Transverse colon (tissue), 4 donors: Measurements from ENCODE around the gene SLC9B1. TPM values are rescaled to one million over a fixed set of nuclear protein-coding genes. Genes with fewer than 3 reads are reported as not detected.
"Not testable (repeated sequence)": the region's sequence is repeated elsewhere in the genome, so short reads cannot be mapped to it uniquely, and the experiment has no call there.

ENCODE experiments used
- DNase-seq: peaks from one replicate; pipeline ENCODE4 v3.0.0-alpha.2; 2019
- H3K27ac ChIP-seq, 4 donors: fragments of 200-600 bp; sonication (generic); 2 replicates each; pipeline ENCODE4 v1.5.1; 2016 to 2018; ENCODE audit warnings: inconsistent platforms in 4 of 4
- H3K27me3 ChIP-seq: fragments of 200-600 bp; sonication (generic); 2 replicates; pipeline ENCODE4 v1.5.1; 2017; ENCODE audit warnings: inconsistent platforms
- H3K36me3 ChIP-seq, 4 donors: fragments of 200-600 bp; sonication (generic); 2 replicates each; pipeline ENCODE4 v1.5.1; 2017 to 2019; ENCODE audit warnings: inconsistent platforms in 4 of 4
- H3K4me1 ChIP-seq, 4 donors: fragments of 200-600 bp; sonication (generic); 2 replicates each; pipeline ENCODE4 v1.5.1; 2017 to 2020; ENCODE audit warnings: inconsistent platforms in 4 of 4
- H3K4me3 ChIP-seq, 4 donors: fragments of 200-600 bp; sonication (generic); 1 replicate in 1 of 4; 2 replicates in 3 of 4; pipeline versions ENCODE4 v1.5.1 to v1.6.1; 2017 to 2019; ENCODE audit warnings: inconsistent platforms in 4 of 4
- H3K9me3 ChIP-seq, 2 donors: fragments of 200-600 bp; sonication (generic); 2 replicates each; pipeline ENCODE4 v1.5.1; 2017 to 2019; ENCODE audit warnings: inconsistent platforms in 2 of 2
- EP300 ChIP-seq: sonication (generic); formaldehyde crosslinking; IDR thresholded peaks from one replicate; pipeline ENCODE4 v1.6.1; 2017; ENCODE audit warnings: antibody characterized with exemption, low read depth
- POLR2A ChIP-seq: fragments of 450-650 bp; IDR thresholded peaks from one replicate; pipeline ENCODE4 v1.6.1; 2016; ENCODE audit warnings: antibody characterized with exemption, mild to moderate bottlenecking, moderate library complexity
- POLR2AphosphoS5 ChIP-seq, 3 donors: sonication (generic); formaldehyde crosslinking; IDR thresholded peaks; one replicate each; pipeline ENCODE4 v1.6.1; 2016; ENCODE audit warnings: antibody characterized with exemption in 3 of 3
- WGBS, 2 donors: methylation state at CpG; one replicate each; pipeline ENCODE4 v1.1.5; 2018; ENCODE audit warnings: low coverage in 1 of 2; 5-methylcytosine and 5-hydroxymethylcytosine counted together
- in situ Hi-C, 4 donors: fragments of 200-750 bp; cut with MboI; loops; one replicate each; pipeline versions ENCODE4 v1.15.0 to v1.15.1; 2017; ENCODE audit warnings: low sequenced_read_pairs in 3 of 4, low pct_ligation_motif_present in 1 of 4, low pct_unique_long_range_greater_than_20kb in 1 of 4
- intact Hi-C: fragments of 100-400 bp; cut with DNase I; formaldehyde crosslinking; loops from one replicate; pipeline ENCODE4 v1.15.1; 2023; ENCODE audit warnings: low total_unique reads
- total RNA-seq, 4 donors: library from RNA; depleted of rRNA; stranded (reverse); fragments of >200 nt; gene quantifications; one replicate each; pipeline ENCODE4 v1.1.0, GENCODE V29; 2016
- TF ChIP-seq, protein P1 (sequence below), 5 experiments: fragments of 200-600 bp in 3 of 5; fragments of 450-650 bp in 2 of 5; sonication (generic) in 3 of 5; IDR thresholded peaks; 1 replicate in 2 of 5; 2 replicates in 3 of 5; pipeline ENCODE4 v1.5.1; 2016 to 2017; ENCODE audit warnings: antibody characterized with exemption in 5 of 5, inconsistent platforms in 3 of 5, mild to moderate bottlenecking in 2 of 5, moderate library complexity in 1 of 5

Gene SLC9B1
- total RNA-seq, 4 donors from 2014 or later = 0.41 to 0.79 TPM; not detected in 2

DNA sequence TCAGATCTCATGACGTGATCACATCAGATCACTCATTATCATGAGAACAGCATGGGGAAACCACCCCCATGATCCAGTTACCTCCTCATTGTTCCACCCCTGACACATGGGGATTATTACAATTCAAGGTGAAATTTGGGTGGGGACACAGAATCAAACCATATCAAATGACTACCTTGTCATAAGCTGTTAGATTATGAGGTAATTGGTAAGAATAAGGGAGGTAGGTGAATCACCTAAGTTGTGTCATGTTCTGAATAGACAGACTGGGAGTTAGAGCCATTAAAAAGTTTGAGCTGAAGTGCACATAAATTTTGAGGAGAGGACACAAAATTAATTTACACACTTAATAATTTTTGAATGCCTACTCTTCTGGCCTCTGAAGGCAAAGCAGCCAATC lies 24.7 kb downstream of the SLC9B1 start:
- Histone ChIP-seq H3K4me3 (no peak overlapping the region), H3K4me1 (no peaks in the 10 kb centered on the region), H3K9me3 (no peaks in the 10 kb centered on the region), H3K27me3 (no peaks in the 10 kb centered on the region), H3K27ac (no peak overlapping the region), H3K36me3 (no peaks in the 10 kb centered on the region)
- DNase-seq = no peak
- in situ Hi-C loops (no loop called here), intact Hi-C loops (no loop called here)
- 88 to 100% methylated on average over 1 of the region's 1 CpG for WGBS, 2 donors
- no peak for TF ChIP-seq EP300
- TF ChIP-seq, protein P1, sequence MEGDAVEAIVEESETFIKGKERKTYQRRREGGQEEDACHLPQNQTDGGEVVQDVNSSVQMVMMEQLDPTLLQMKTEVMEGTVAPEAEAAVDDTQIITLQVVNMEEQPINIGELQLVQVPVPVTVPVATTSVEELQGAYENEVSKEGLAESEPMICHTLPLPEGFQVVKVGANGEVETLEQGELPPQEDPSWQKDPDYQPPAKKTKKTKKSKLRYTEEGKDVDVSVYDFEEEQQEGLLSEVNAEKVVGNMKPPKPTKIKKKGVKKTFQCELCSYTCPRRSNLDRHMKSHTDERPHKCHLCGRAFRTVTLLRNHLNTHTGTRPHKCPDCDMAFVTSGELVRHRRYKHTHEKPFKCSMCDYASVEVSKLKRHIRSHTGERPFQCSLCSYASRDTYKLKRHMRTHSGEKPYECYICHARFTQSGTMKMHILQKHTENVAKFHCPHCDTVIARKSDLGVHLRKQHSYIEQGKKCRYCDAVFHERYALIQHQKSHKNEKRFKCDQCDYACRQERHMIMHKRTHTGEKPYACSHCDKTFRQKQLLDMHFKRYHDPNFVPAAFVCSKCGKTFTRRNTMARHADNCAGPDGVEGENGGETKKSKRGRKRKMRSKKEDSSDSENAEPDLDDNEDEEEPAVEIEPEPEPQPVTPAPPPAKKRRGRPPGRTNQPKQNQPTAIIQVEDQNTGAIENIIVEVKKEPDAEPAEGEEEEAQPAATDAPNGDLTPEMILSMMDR (IDR thresholded peaks at IDR 0.05) = no peak
- no peak for TF ChIP-seq POLR2AphosphoS5 (IDR thresholded peaks at IDR 0.05)
- no peak for TF ChIP-seq POLR2A

DNA sequence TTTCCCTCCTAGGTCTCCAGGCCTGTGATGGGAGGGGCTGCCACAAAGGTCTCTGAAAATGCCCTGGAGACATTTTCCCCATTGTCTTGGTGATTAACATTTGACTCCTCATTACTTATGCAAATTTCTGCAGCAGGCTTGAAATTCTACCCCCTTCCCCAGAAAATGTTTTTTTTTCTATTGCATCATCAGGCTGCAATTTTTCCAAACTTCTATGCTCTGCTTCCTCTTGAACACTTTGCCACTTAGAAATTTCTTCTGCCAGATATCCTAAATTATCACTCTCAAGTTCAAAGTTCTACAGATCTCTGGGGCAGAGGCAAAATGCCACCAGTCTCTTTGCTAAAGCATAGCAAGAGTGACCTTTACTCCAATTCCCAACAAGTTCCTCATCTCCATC lies 25.5 kb downstream of the SLC9B1 start:
- H3K27me3 ChIP-seq, H3K27ac ChIP-seq, DNase-seq, H3K4me3 ChIP-seq, H3K4me1 ChIP-seq, in situ Hi-C loops, H3K9me3 ChIP-seq, H3K36me3 ChIP-seq, intact Hi-C loops: not testable (repeated sequence)

DNA sequence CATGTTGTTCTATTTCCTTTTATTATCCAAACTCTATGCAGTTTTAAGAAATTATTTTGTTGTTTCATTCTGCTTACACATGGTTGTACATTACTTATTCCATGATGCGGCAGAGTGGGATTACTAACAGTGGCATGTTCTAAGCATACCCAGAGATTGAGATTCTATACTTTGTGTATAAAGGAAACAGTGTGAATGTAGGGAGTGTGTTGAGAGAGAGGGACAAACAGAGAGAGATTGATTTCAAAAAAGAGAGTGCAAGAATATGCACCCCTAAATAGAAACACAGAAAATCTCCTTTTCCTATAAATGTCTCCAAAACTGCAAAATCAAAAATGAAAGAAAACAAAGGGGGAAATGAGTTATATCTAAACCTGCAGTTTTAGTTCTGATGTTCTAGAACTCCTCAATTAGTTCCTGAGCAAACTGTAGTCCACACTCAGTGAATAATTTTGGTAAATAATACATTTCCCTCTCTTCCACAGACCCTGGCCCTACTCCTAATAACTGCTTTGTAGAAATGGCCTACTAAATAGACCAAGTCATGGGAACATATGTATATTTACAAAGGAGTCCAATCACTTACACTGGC lies 31.0 kb downstream of the SLC9B1 start:
- 91 to 100% methylated on average over 1 of the region's 1 CpG for WGBS, 2 donors
- TF ChIP-seq, protein P1 (IDR thresholded peaks at IDR 0.05) = no peak
- no peak for TF ChIP-seq POLR2AphosphoS5 (IDR thresholded peaks at IDR 0.05)
- no peak for TF ChIP-seq POLR2A
- no peak for TF ChIP-seq EP300
- Histone ChIP-seq H3K9me3 (no peaks in the 10 kb centered on the region), H3K36me3 (no peaks in the 10 kb centered on the region), H3K27ac (no peak overlapping the region), H3K27me3 (no peaks in the 10 kb centered on the region), H3K4me1 (no peaks in the 10 kb centered on the region), H3K4me3 (no peak overlapping the region)
- intact Hi-C loops (no loop called here), in situ Hi-C loops (no loop called here)
- no peak for DNase-seq

DNA sequence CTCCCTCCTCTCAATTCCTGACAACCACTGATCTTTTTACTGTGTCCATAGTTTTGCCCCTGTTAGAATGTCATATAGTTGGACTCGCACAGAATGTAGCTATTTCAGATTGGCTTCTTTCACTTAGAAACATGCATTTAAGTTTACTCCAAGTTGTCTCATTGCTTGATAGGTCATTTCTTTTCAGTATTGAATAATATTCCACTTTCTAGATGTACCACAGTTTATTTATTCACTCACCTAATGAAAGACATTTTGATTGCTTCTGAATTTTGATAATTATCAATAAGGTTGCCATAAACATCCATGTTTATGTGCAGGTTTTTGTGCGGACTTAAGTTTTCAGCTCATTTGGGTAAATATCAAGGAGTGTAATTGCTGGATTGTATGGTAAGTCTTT lies 38.5 kb downstream of the SLC9B1 start:
- DNase-seq = no peak
- TF ChIP-seq, protein P1 (IDR thresholded peaks at IDR 0.05) = no peak
- TF ChIP-seq POLR2A (no peak), EP300 (no peak), POLR2AphosphoS5 (IDR thresholded peaks at IDR 0.05) (no peak)
- Histone ChIP-seq H3K4me3 (no peak overlapping the region), H3K4me1 (no peaks in the 10 kb centered on the region), H3K9me3 (no peaks in the 10 kb centered on the region), H3K27me3 (no peaks in the 10 kb centered on the region), H3K27ac (no peak overlapping the region), H3K36me3 (no peaks in the 10 kb centered on the region)
- intact Hi-C loops = no loop called here
- in situ Hi-C loops = no loop called here
- 94 to 100% methylated on average over 1 to 2 of the region's 2 CpGs for WGBS, 2 donors

DNA sequence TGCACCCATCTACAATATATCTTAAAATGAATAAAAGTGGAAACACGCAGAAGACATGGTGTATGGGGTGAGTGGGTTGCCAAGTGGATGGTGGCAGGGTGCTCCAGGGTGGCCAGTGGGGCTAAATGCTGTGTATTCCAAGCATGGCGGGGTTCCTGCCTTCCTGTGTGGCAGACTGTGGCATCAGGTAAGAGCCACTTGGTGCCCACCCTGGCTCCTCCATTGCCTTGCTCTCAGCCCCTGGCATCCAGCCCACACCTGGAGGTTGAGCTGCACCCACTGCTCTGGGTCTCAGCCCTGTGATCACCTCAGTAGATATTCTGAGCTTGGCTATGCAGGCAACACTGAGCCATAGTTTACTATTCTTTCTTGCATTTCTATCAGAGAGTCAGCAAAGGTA lies 57.7 kb downstream of the SLC9B1 start:
- H3K27me3 ChIP-seq, H3K4me1 ChIP-seq, intact Hi-C loops, H3K9me3 ChIP-seq, H3K4me3 ChIP-seq, H3K36me3 ChIP-seq, H3K27ac ChIP-seq, in situ Hi-C loops, DNase-seq: not testable (repeated sequence)
- 86% methylated on average over 2 of the region's 2 CpGs; no CpG with 5 or more reads in 1 of the 2 donors for WGBS, 2 donors
